ENCODE results near the gene RIT2. TPM values are rescaled to one million over a fixed set of nuclear protein-coding genes. Genes with fewer than 3 reads are reported as not detected.
"Not testable (repeated sequence)": the region's sequence is repeated elsewhere in the genome, so short reads cannot be mapped to it uniquely, and the experiment has no call there.

The RIT2 gene
- total and polyA plus RNA-seq, 11 donors = not detected

DNA sequence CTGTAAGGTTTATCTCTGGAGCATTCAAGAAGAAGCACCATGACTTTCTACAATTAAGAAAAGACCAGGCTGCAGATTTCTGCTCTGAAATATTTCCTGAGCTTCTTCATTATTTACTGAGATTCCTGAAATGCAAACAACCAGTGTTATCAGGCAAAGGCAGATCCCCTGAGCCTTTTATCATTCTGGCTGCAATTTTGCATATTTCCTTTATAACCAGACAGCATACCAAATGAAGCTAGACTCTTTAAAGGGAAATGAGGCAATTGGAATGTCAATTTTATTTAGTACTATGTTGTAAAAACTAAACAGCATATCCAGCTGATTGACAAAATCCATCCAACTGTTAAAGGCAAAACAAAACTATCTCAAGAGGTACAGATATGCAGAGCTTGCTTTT is 372.5 kb downstream of the RIT2 start:
- ATAC-seq = no peak
- TF ChIP-seq, protein P1, sequence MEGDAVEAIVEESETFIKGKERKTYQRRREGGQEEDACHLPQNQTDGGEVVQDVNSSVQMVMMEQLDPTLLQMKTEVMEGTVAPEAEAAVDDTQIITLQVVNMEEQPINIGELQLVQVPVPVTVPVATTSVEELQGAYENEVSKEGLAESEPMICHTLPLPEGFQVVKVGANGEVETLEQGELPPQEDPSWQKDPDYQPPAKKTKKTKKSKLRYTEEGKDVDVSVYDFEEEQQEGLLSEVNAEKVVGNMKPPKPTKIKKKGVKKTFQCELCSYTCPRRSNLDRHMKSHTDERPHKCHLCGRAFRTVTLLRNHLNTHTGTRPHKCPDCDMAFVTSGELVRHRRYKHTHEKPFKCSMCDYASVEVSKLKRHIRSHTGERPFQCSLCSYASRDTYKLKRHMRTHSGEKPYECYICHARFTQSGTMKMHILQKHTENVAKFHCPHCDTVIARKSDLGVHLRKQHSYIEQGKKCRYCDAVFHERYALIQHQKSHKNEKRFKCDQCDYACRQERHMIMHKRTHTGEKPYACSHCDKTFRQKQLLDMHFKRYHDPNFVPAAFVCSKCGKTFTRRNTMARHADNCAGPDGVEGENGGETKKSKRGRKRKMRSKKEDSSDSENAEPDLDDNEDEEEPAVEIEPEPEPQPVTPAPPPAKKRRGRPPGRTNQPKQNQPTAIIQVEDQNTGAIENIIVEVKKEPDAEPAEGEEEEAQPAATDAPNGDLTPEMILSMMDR (IDR thresholded peaks at IDR 0.05) = no peak
- no peak for TF ChIP-seq POLR2A (IDR thresholded peaks at IDR 0.05)

DNA sequence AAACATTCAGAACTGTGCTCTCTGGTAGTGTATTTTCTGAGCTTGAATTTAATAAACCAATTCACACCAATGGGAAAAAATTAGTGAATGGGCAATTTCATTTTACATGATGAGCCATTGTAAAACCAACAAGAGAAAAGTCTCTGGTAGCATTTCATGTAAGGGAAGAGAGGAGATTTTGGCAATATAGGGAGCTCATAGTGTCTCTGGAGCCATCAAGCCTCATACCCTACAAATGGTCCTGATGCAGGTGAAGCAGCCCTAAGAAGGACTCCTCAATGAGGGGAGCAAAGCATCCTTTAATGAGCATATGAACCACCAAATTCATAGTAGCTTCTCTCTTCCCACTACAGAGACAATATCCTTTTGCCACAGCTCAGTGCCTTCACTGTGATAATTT is 373.0 kb downstream of the RIT2 start:
- no peaks in the 10 kb centered on the region for H3K27me3 ChIP-seq
- no peaks in the 10 kb centered on the region for H3K4me1 ChIP-seq
- intact Hi-C loops (cut with DNase I) = no loop called here
- no peak for TF ChIP-seq POLR2A (IDR thresholded peaks at IDR 0.05)
- TF ChIP-seq, protein P1 (IDR thresholded peaks at IDR 0.05) = no peak
- no peak overlapping the region for H3K4me3 ChIP-seq
- DNase-seq (no peak), ATAC-seq (no peak)
- H3K27ac ChIP-seq = no peak overlapping the region
- no peaks in the 10 kb centered on the region for H3K36me3 ChIP-seq
- H3K9me3 ChIP-seq = no peaks in the 10 kb centered on the region

More for the DNA sequence above, 372.5 kb downstream of the RIT2 start:
- DNase-seq = no peak
- no peak overlapping the region for H3K27ac ChIP-seq
- no peak overlapping the region for H3K4me3 ChIP-seq
- H3K27me3 ChIP-seq = no peaks in the 10 kb centered on the region
- intact Hi-C loops (cut with DNase I) = no loop called here
- no peaks in the 10 kb centered on the region for H3K4me1 ChIP-seq
- H3K9me3 ChIP-seq = no peaks in the 10 kb centered on the region
- no peaks in the 10 kb centered on the region for H3K36me3 ChIP-seq

DNA sequence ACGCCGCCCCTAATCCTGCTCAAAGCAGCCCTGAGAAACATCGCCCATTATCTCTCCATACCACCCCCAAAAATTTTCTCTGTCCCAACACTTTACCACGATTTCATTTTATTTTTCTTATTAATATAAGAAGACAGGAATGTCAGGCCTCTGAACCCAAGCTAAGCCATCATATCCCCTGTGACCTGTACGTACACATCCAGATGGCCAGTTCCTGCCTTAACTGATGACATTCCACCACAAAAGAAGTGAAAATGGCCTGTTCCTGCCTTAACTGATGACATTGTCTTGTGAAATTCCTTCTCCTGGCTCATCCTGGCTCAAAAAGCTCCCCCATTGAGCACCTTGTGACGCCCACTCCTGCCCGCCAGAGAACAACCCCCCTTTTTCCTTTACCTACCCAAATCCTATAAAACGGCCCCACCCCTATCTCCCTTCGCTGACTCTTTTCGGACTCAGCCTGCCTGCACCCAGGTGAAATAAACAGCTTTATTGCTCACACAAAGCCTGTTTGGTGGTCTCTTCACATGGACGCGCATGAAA is 373.6 kb downstream of the RIT2 start:
- 75 to 81% (median 79%) methylated on average over 12 of the region's 12 CpGs for WGBS, 4 donors
- H3K27ac ChIP-seq; H3K4me1 ChIP-seq; H3K36me3 ChIP-seq; H3K9me3 ChIP-seq; ATAC-seq; H3K4me3 ChIP-seq; H3K27me3 ChIP-seq; intact Hi-C loops (cut with DNase I); DNase-seq: not testable (repeated sequence)

DNA sequence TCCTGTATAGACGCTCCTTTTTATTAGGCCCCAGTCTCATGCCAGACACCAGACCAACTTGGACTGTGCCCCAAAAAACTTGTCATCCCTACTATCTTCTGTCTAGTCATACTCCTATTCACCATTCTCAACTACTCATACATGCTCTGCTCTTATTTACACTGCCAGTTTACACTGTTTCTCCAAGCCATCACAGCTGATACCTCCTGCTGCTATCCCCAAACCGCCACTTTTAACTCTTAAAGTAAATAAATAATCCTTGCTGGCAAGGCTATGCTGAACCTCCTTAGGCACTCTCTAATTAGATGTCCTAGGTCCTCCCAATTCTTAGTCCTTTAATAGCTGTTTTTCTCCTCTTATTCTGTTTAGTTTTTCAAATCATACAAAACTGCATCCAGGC is 374.2 kb downstream of the RIT2 start:
- H3K27ac ChIP-seq; intact Hi-C loops (cut with DNase I); DNase-seq; H3K4me1 ChIP-seq; H3K4me3 ChIP-seq; H3K27me3 ChIP-seq; H3K9me3 ChIP-seq; H3K36me3 ChIP-seq; ATAC-seq: not testable (repeated sequence)
- 65 to 77% (median 71%) methylated on average over 2 of the region's 2 CpGs for WGBS, 4 donors

DNA sequence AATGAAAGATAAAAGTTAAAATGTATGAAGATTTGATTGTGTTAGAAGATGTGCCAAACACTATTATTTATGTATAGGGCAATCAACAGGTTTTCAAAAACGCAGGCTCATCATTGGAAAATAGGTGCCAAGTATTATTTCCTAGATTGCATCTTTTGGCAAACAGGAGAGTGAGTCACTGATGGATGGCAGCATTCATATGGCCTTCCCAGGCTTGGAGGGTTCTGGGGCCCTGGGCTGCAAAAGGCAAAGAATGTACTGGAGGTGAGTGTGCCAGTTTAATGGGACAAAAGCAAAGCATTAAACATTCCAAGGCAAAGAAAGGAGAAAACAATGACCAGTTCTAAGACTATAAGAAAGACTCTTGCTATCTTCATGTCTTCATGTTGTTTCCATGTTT is 379.4 kb downstream of the RIT2 start:
- ATAC-seq = no peak
- H3K27me3 ChIP-seq = no peaks in the 10 kb centered on the region
- 66 to 87% (median 84%) methylated on average over 1 of the region's 1 CpG for WGBS, 4 donors
- no peaks in the 10 kb centered on the region for H3K9me3 ChIP-seq
- H3K27ac ChIP-seq = no peak overlapping the region
- intact Hi-C loops (cut with DNase I) = no loop called here
- no peaks in the 10 kb centered on the region for H3K4me1 ChIP-seq
- DNase-seq = no peak
- no peak overlapping the region for H3K4me3 ChIP-seq
- TF ChIP-seq, protein P1 (IDR thresholded peaks at IDR 0.05) = no peak
- no peak for TF ChIP-seq POLR2A (IDR thresholded peaks at IDR 0.05)
- no peaks in the 10 kb centered on the region for H3K36me3 ChIP-seq

Data from heart left ventricle (tissue), 16 donors.